MM.1S (cell line): ENCODE results near the gene ACSS1.

Experiments used
- EZH2phosphoT487 ChIP-seq: fragments of 300-600 bp; sonication (generic); IDR thresholded peaks from 2 replicates; pipeline ENCODE4 v1.6.1; 2018; ENCODE audit warnings: antibody characterized with exemption, low read length
- TF ChIP-seq, protein P1 (sequence below): fragments of 300-600 bp; sonication (generic); IDR thresholded peaks from 2 replicates; pipeline ENCODE4 v1.5.1; 2016; ENCODE audit warnings: antibody characterized with exemption, low read length, mixed read lengths

DNA sequence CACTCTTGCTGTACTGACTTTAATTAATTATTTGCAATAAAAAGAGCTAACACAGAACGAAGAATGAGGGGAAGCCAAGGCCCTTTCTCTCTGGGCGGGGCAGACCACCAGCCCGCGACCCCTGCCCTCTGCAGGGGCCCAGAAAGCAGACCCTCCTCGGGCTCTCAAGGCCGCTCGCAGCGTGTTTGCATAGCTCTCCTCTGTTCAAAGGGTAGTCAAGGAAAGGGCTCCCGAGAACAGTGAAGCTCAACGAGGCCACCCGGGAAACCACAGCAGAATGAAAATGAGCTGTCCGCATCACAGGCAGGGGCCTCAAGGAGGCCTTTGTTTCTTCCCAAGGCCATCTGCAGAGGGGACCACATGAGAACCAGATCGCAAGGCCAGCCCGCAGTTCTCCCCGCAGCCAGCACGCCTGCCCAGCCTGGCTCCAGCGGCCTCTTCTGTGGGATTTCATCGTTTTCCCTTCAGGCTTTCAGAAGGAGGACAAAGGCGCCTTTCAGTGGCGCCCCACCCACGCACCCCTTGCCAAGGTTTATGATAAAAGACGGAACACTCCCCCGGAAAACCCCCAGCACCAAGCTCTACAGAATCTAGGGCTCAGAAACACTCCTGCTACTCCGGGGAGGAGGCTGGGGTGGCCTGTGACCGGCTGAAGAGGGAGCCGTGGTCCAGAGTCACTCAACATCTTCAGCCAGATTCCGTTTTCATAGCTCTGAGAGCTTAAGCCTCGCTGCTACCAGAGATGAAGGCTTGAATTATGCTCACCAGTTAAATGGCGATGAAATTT, 25.3 kb downstream of the ACSS1 start:
- TF ChIP-seq, protein P1, sequence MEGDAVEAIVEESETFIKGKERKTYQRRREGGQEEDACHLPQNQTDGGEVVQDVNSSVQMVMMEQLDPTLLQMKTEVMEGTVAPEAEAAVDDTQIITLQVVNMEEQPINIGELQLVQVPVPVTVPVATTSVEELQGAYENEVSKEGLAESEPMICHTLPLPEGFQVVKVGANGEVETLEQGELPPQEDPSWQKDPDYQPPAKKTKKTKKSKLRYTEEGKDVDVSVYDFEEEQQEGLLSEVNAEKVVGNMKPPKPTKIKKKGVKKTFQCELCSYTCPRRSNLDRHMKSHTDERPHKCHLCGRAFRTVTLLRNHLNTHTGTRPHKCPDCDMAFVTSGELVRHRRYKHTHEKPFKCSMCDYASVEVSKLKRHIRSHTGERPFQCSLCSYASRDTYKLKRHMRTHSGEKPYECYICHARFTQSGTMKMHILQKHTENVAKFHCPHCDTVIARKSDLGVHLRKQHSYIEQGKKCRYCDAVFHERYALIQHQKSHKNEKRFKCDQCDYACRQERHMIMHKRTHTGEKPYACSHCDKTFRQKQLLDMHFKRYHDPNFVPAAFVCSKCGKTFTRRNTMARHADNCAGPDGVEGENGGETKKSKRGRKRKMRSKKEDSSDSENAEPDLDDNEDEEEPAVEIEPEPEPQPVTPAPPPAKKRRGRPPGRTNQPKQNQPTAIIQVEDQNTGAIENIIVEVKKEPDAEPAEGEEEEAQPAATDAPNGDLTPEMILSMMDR: no peak
- TF ChIP-seq EZH2phosphoT487: no peak
